GM06990 (cell line): ENCODE results near the gene DEFB124.
"Not testable (repeated sequence)": the region's sequence is repeated elsewhere in the genome, so short reads cannot be mapped to it uniquely, and the experiment has no call there.

ENCODE experiments used
- DNase-seq: peaks from one replicate; pipeline ENCODE4 v3.0.0-alpha.2; 2011; ENCODE audit not compliant: insufficient read length; ENCODE audit errors: extremely low read depth
- H3K27me3 ChIP-seq: replicated peaks from 2 replicates; pipeline ENCODE4 v1.6.0; 2011; ENCODE audit warnings: low read length; ENCODE audit not compliant: control insufficient read depth, insufficient read depth
- H3K36me3 ChIP-seq: 2 replicates; pipeline ENCODE4 v1.5.1; 2011; ENCODE audit warnings: low read length; ENCODE audit not compliant: control insufficient read depth, insufficient read depth
- H3K4me3 ChIP-seq: replicated peaks from 2 replicates; pipeline ENCODE4 v1.5.1; 2011; ENCODE audit warnings: low read depth, mild to moderate bottlenecking, control low read depth, low read length
- CTCF ChIP-seq: IDR thresholded peaks from 2 replicates; pipeline ENCODE4 v1.5.1; 2011; ENCODE audit warnings: low read length, control low read depth, mild to moderate bottlenecking, inconsistent platforms; ENCODE audit not compliant: insufficient read depth, poor library complexity, severe bottlenecking

The DEFB124 gene

GRCh38 chr20:31508517-31509244, 33.8 kb upstream of the DEFB124 start:
- Histone ChIP-seq H3K36me3 (no peaks in the 10 kb centered on the region), H3K27me3 (no peaks in the 10 kb centered on the region), H3K4me3 (no peak overlapping the region)
- TF ChIP-seq CTCF, result no peak
- DNase-seq, result no peak

- Histone ChIP-seq H3K4me3 (no peak overlapping the region), H3K27me3 (no peaks in the 10 kb centered on the region), H3K36me3 (no peaks in the 10 kb centered on the region)
- no peak for TF ChIP-seq CTCF
- no peak for DNase-seq
Measured at GRCh38 chr20:31505903-31506302, 31.0 kb upstream of the DEFB124 start.

- H3K27me3 ChIP-seq, H3K4me3 ChIP-seq, H3K36me3 ChIP-seq: not testable (repeated sequence)
- peak; percentile 38 for DNase-seq
- peak; percentile 87 for TF ChIP-seq CTCF
Measured at GRCh38 chr20:31502884-31503673, 28.2 kb upstream of the DEFB124 start.

- no peak overlapping the region for H3K4me3 ChIP-seq
- H3K36me3 ChIP-seq, result no peaks in the 10 kb centered on the region
- TF ChIP-seq CTCF, result no peak
- no peak for DNase-seq
- no peaks in the 10 kb centered on the region for H3K27me3 ChIP-seq
Measured at GRCh38 chr20:31500527-31500926, 25.6 kb upstream of the DEFB124 start.

GRCh38 chr20:31497838-31498540, 23.1 kb upstream of the DEFB124 start:
- Histone ChIP-seq H3K4me3 (no peak overlapping the region), H3K36me3 (no peaks in the 10 kb centered on the region), H3K27me3 (no peaks in the 10 kb centered on the region; the same call in 1 of the 2 replicates)
- TF ChIP-seq CTCF, result no peak
- DNase-seq, result no peak
